HepG2 (cell line): ENCODE results near the gene PPP1R12A. TPM values are rescaled to one million over a fixed set of nuclear protein-coding genes. Genes with fewer than 3 reads are reported as not detected.
A peak's percentile ranks its signal among the peaks of the same experiment; 100 is the strongest.

Experiments
- ATAC-seq: fragments of 200-7000 bp; cut with Tn5 transposase; 3 replicates; pipeline ENCODE4 v1.9.1; 2020; ENCODE audit warnings: mild to moderate bottlenecking, moderate library complexity
- BruUV-seq: library from RNA; stranded (reverse); fragments of 400-500 nt; replicated peaks from 2 replicates; lab custom pipeline; 2021; lab: Mats Ljungman, UMichigan
- CTCF ChIA-PET: fragments of 300-600 bp; formaldehyde crosslinking; extraction: SDS; loops from one replicate; lab custom pipeline; 2021; ENCODE audit warnings: low total read pairs, inconsistent platforms, low intra/inter-chr PET ratio; lab: Yijun Ruan, JAX
- POLR2A ChIA-PET: fragments of 350-600 bp; sonication (Branson Sonifier 250); formaldehyde crosslinking; loops from one replicate; lab custom pipeline; 2020; ENCODE audit warnings: antibody characterized with exemption, inconsistent platforms; lab: Yijun Ruan, JAX
- DNase-seq: peaks from one replicate; pipeline ENCODE4 v3.0.0-alpha.2; 2015; ENCODE audit warnings: low spot score
- FAIRE-seq: peaks from 3 replicates; lab custom pipeline; 2011; peaks lifted over from hg19 to GRCh38; lab: Jason Lieb, UNC
- H2AFZ ChIP-seq: one replicate; pipeline ENCODE4 v1.6.1; 2011; ENCODE audit warnings: low read length, inconsistent platforms
- H3K27ac ChIP-seq: fragments of 300-600 bp; 3 replicates; pipeline ENCODE4 v1.8.0; 2011; ENCODE audit warnings: mixed run types, mild to moderate bottlenecking, mixed read lengths, low read length, inconsistent platforms; ENCODE audit not compliant: insufficient read depth; ENCODE audit errors: extremely low read length
- H3K27me3 ChIP-seq, 2 experiments: fragments of 200-600 bp in 1 of 2; 2 replicates in 1 of 2; 3 replicates in 1 of 2; pipeline versions ENCODE4 v1.6.0 to v1.8.0; 2011; ENCODE audit warnings: low read length in 2 of 2, mild to moderate bottlenecking in 2 of 2, moderate library complexity in 2 of 2, inconsistent platforms in 1 of 2; ENCODE audit not compliant: insufficient read depth in 2 of 2, control insufficient read depth in 1 of 2
- H3K36me3 ChIP-seq, 2 experiments: fragments of 200-600 bp in 1 of 2; replicated peaks in 1 of 2; 2 replicates in 1 of 2; 3 replicates in 1 of 2; pipeline versions ENCODE4 v1.5.1 to v1.8.0; 2011; ENCODE audit warnings: low read length in 2 of 2, inconsistent platforms in 1 of 2; ENCODE audit not compliant: insufficient read depth in 2 of 2, control insufficient read depth in 1 of 2
- H3K4me1 ChIP-seq: 2 replicates; pipeline ENCODE4 v1.5.1; 2012; ENCODE audit warnings: low read length, inconsistent platforms; ENCODE audit not compliant: insufficient read depth
- H3K4me2 ChIP-seq: 2 replicates; pipeline ENCODE4 v1.6.0; 2011; ENCODE audit warnings: low read depth, low read length, inconsistent platforms
- H3K4me3 ChIP-seq, 3 experiments: fragments of 200-600 bp in 1 of 3; sonication (generic), shearing (Covaris generic) in 1 of 3; replicated peaks in 1 of 3; 2 replicates each; pipeline ENCODE4 v1.5.1; 2011 to 2016; ENCODE audit warnings: low read length in 3 of 3, inconsistent platforms in 2 of 3, low read depth in 2 of 3, mild to moderate bottlenecking in 2 of 3, control low read depth in 1 of 3, mixed read lengths in 1 of 3; ENCODE audit not compliant: insufficient read depth in 1 of 3
- H3K79me2 ChIP-seq: one replicate; pipeline ENCODE4 v1.6.1; 2011; ENCODE audit warnings: low read length, inconsistent platforms; ENCODE audit not compliant: insufficient read depth
- H3K9ac ChIP-seq: 2 replicates; pipeline ENCODE4 v1.6.0; 2011; ENCODE audit warnings: mild to moderate bottlenecking, low read depth, low read length, inconsistent platforms; ENCODE audit not compliant: insufficient read depth
- H3K9me3 ChIP-seq: 2 replicates; pipeline ENCODE4 v1.5.1; 2012; ENCODE audit warnings: mild to moderate bottlenecking, low read length
- H4K20me1 ChIP-seq: 2 replicates; pipeline ENCODE4 v1.6.0; 2011; ENCODE audit warnings: inconsistent platforms, mild to moderate bottlenecking, low read length, moderate library complexity; ENCODE audit not compliant: insufficient read depth
- MAFF ChIP-seq: IDR thresholded peaks from 2 replicates; pipeline ENCODE4 v1.6.1; 2011; ENCODE audit warnings: low read depth, low read length, improper control_type of control experiment
- MAFK ChIP-seq, 2 experiments: IDR thresholded peaks in 1 of 2; conservative IDR thresholded peaks in 1 of 2; 2 replicates each; pipeline ENCODE4 v1.6.1; 2011; ENCODE audit warnings: improper control_type of control experiment in 2 of 2, low read length in 2 of 2
- MED8 ChIP-seq: sonication (generic); formaldehyde crosslinking; IDR thresholded peaks from 2 replicates; pipeline ENCODE4 v1.8.1; 2023; ENCODE audit warnings: mild to moderate bottlenecking, missing genetic modification reagents; ENCODE audit not compliant: insufficient replicate concordance
- NR2C2 ChIP-seq: sonication (generic); formaldehyde crosslinking; IDR thresholded peaks from 2 replicates; pipeline ENCODE4 v1.4.0; 2020; ENCODE audit warnings: missing genetic modification reagents, mild to moderate bottlenecking, moderate library complexity, borderline replicate concordance
- POGZ ChIP-seq: sonication (generic); formaldehyde crosslinking; IDR thresholded peaks from 2 replicates; pipeline ENCODE4 v1.4.0; 2020; ENCODE audit warnings: mild to moderate bottlenecking, missing genetic modification reagents
- WGBS: methylation state at CpG from one replicate; pipeline ENCODE4 v1.1.6; 2017; ENCODE audit warnings: low lambda C conversion rate; 5-methylcytosine and 5-hydroxymethylcytosine counted together
- in situ Hi-C: cut with HindIII; loops from 2 replicates; pipeline ENCODE4 v1.10.0; 2017; ENCODE audit warnings: low pct_unique_long_range_greater_than_20kb; ENCODE audit not compliant: extremely low pct_ligation_motif_present
- intact Hi-C: fragments of 100-400 bp; cut with micrococcal nuclease; formaldehyde crosslinking; loops from one replicate; pipeline ENCODE4 v1.10.0; 2022; ENCODE audit not compliant: unreplicated experiment
- polyA plus RNA-seq, 8 experiments: library from polyadenylated mRNA; depleted of rRNA in 3 of 8; stranded (reverse) in 7 of 8; unstranded in 1 of 8; fragments of >200 nt; fragmentation: Illumina TruSeq in 4 of 8; extraction: Trizol in 4 of 8; gene quantifications; 2 replicates each; pipeline versions ENCODE4 v1.2.1 to v1.2.3, GENCODE V29; 2011 to 2016; ENCODE audit warnings: low read depth in 4 of 8, missing spikeins in 1 of 8, mixed read lengths in 1 of 8; ENCODE audit not compliant: insufficient read depth in 1 of 8
- total RNA-seq, 5 experiments: library from RNA; depleted of rRNA; stranded (reverse); fragments of >200 nt; fragmentation: Illumina TruSeq; extraction: Trizol; gene quantifications; 2 replicates each; pipeline ENCODE4 v1.2.3, GENCODE V29; 2016; ENCODE audit warnings: low read depth in 1 of 5
- TF ChIP-seq, protein P1 (sequence below): sonication (generic); formaldehyde crosslinking; IDR thresholded peaks from 2 replicates; pipeline ENCODE4 v1.5.0; 2020; ENCODE audit warnings: mild to moderate bottlenecking, low read depth, missing genetic modification reagents, borderline replicate concordance
- TF ChIP-seq, protein P2 (sequence below): sonication (generic); formaldehyde crosslinking; IDR thresholded peaks from 2 replicates; pipeline ENCODE4 v1.8.1; 2023; ENCODE audit warnings: missing genetic modification reagents, inconsistent platforms, borderline replicate concordance
- TF ChIP-seq, protein P3 (sequence below), 2 experiments: IDR thresholded peaks; 2 replicates each; pipeline ENCODE4 v1.6.1; 2011 to 2012; ENCODE audit warnings: low read length in 2 of 2, borderline replicate concordance in 1 of 2, low read depth in 1 of 2, mild to moderate bottlenecking in 1 of 2, moderate library complexity in 1 of 2
- TF ChIP-seq, protein P4 (sequence below), 2 experiments: sonication (generic) in 1 of 2; formaldehyde crosslinking in 1 of 2; IDR thresholded peaks; 2 replicates each; pipeline versions ENCODE4 v1.4.0 to v1.6.1; 2016 to 2020; ENCODE audit warnings: borderline replicate concordance in 1 of 2, low read depth in 1 of 2, mild to moderate bottlenecking in 1 of 2, missing genetic modification reagents in 1 of 2

PPP1R12A gene
- total and polyA plus RNA-seq, 2 of the 13 experiments (the other 11 are each of a cell fraction or from before 2014, with no cell fraction given) = 23.8 to 50.0 TPM

DNA sequence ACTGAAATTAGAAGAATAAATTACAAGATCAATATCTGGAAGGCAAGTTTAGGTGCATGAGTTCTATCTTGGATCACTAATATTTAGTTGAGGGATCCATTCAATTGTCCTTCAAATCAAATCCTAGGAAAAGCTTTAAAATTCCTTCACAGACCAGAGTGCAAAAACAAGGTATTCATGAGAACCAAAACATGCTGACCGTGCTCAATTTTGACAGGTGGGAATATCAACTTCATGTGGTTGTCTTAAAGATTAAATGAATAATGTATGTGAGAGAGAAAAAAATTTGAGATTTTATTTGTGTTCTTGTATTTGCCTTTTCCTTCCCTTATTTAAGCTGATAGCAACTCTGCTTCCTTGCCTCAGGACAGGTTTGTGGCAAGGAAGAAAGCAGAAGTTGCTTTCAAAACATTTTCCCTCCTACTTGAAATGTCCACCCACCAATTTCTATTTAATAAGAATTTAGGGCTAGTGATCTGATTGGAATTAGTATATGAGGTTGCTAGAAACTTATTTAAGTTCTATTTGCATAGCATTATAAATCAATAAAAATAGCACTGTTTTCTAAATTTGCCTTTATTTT lies 4.9 kb upstream of the PPP1R12A start:
- no peak for ATAC-seq
- Histone ChIP-seq H3K27me3 (no peaks in the 10 kb centered on the region; a peak in 1 of 5 replicates), H3K4me1 (peaks cover 11% of the 10 kb centered on the region), H2AFZ (no peak overlapping the region), H4K20me1 (no peaks in the 10 kb centered on the region), H3K36me3 (no peaks in the 10 kb centered on the region), H3K4me2 (no peak overlapping the region), H3K79me2 (peaks cover 4% of the 10 kb centered on the region), H3K9ac (no peak overlapping the region), H3K9me3 (no peaks in the 10 kb centered on the region), H3K4me3 (no peak overlapping the region), H3K27ac (no peak overlapping the region)
- 97% methylated on average over 1 of the region's 1 CpG for WGBS
- DNase-seq = no peak
- intact Hi-C loops = loop anchor here (5.0 to 10.0 kb wide), 3 partner anchors 53 to 245 kb away; partner anchors contain the start of gene PAWR
- in situ Hi-C loops = no loop called here
- no peak for FAIRE-seq
- CTCF ChIA-PET = no interaction called here
- BruUV-seq = no TSS peak
- POLR2A ChIA-PET = no interaction called here
- no peak for TF ChIP-seq NR2C2
- TF ChIP-seq, protein P1, sequence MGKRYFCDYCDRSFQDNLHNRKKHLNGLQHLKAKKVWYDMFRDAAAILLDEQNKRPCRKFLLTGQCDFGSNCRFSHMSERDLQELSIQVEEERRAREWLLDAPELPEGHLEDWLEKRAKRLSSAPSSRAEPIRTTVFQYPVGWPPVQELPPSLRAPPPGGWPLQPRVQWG (CRISPR knock-in tag) = no peak
- TF ChIP-seq, protein P2, sequence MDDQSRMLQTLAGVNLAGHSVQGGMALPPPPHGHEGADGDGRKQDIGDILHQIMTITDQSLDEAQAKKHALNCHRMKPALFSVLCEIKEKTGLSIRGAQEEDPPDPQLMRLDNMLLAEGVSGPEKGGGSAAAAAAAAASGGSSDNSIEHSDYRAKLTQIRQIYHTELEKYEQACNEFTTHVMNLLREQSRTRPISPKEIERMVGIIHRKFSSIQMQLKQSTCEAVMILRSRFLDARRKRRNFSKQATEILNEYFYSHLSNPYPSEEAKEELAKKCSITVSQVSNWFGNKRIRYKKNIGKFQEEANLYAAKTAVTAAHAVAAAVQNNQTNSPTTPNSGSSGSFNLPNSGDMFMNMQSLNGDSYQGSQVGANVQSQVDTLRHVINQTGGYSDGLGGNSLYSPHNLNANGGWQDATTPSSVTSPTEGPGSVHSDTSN (CRISPR knock-in tag) = no peak
- TF ChIP-seq, protein P3, sequence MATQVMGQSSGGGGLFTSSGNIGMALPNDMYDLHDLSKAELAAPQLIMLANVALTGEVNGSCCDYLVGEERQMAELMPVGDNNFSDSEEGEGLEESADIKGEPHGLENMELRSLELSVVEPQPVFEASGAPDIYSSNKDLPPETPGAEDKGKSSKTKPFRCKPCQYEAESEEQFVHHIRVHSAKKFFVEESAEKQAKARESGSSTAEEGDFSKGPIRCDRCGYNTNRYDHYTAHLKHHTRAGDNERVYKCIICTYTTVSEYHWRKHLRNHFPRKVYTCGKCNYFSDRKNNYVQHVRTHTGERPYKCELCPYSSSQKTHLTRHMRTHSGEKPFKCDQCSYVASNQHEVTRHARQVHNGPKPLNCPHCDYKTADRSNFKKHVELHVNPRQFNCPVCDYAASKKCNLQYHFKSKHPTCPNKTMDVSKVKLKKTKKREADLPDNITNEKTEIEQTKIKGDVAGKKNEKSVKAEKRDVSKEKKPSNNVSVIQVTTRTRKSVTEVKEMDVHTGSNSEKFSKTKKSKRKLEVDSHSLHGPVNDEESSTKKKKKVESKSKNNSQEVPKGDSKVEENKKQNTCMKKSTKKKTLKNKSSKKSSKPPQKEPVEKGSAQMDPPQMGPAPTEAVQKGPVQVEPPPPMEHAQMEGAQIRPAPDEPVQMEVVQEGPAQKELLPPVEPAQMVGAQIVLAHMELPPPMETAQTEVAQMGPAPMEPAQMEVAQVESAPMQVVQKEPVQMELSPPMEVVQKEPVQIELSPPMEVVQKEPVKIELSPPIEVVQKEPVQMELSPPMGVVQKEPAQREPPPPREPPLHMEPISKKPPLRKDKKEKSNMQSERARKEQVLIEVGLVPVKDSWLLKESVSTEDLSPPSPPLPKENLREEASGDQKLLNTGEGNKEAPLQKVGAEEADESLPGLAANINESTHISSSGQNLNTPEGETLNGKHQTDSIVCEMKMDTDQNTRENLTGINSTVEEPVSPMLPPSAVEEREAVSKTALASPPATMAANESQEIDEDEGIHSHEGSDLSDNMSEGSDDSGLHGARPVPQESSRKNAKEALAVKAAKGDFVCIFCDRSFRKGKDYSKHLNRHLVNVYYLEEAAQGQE (IDR thresholded peaks at IDR 0.05; ENCODE audit: borderline replicate concordance in 1 of 2, low read depth in 1 of 2, low read length in 2 of 2) = no peak
- no peak for TF ChIP-seq MED8
- TF ChIP-seq MAFF = peak; percentile 95
- no peak for TF ChIP-seq POGZ (CRISPR knock-in tag)
- TF ChIP-seq, protein P4, sequence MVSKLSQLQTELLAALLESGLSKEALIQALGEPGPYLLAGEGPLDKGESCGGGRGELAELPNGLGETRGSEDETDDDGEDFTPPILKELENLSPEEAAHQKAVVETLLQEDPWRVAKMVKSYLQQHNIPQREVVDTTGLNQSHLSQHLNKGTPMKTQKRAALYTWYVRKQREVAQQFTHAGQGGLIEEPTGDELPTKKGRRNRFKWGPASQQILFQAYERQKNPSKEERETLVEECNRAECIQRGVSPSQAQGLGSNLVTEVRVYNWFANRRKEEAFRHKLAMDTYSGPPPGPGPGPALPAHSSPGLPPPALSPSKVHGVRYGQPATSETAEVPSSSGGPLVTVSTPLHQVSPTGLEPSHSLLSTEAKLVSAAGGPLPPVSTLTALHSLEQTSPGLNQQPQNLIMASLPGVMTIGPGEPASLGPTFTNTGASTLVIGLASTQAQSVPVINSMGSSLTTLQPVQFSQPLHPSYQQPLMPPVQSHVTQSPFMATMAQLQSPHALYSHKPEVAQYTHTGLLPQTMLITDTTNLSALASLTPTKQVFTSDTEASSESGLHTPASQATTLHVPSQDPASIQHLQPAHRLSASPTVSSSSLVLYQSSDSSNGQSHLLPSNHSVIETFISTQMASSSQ (IDR thresholded peaks at IDR 0.05; ENCODE audit: low read depth) = no peak
- TF ChIP-seq, protein P4 (CRISPR knock-in tag; IDR thresholded peaks at IDR 0.05; ENCODE audit: borderline replicate concordance) = no peak
- peak; percentile 93 to 95 for TF ChIP-seq MAFK (conservative IDR thresholded peaks at IDR 0.05 in 1 of 2, IDR thresholded peaks at IDR 0.05 in 1 of 2; ENCODE audit: low read length in 2 of 2)
- TF ChIP-seq, all 625 proteins: peak for 2
